ENCODE data around the gene PHLDB3.

Gene PHLDB3

DNA sequence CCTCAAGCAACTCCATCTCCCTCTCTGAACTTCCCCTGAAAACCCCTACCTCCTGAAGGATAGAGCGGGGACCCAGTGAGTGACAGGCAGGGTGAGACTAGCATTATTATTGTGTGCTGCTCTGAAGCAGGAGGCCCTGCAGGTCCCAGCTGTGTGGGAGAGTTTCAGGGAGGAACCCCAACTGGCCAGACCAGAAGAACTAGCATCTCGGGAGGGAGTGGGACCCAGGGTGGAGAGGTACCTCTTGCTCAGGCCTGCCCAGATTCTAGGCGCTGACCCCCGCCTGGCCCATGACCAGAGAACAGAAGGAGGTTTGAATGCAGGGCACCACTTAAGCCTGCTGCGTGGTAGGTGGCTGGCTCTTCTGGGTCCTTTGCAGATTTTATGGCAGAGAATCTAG, 33.5 kb downstream of the PHLDB3 start:
- DNase-seq (ENCODE audit: extremely low read depth in 1 of 2, low read depth in 1 of 2) = no peak

- DNase-seq (ENCODE audit: extremely low read depth in 1 of 2, low read depth in 1 of 2) = peak; percentile 19 to 68
These were observed 34.3 kb downstream of the PHLDB3 start for GRCh38 chr19:43470288-43470687.

DNA sequence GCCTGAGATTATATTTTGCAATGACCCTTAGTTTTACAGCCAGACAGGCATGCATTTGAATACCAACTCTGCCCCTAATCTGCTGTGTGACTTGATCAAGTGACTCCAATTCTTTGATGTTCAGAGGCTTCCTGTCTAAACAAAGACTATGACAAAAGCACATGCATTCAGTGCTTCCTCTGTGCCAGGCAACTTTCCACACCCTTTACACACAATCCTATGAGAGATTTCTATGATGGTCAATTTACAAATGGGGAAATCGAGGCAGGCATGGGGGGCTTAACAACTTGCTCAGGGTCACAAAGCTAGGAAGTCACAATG, 35.4 kb downstream of the PHLDB3 start:
- DNase-seq (ENCODE audit: extremely low read depth in 1 of 2, low read depth in 1 of 2) = no peak

- no peak for DNase-seq (ENCODE audit: extremely low read depth in 1 of 2, low read depth in 1 of 2)
These were observed 36.0 kb downstream of the PHLDB3 start for GRCh38 chr19:43468354-43469159.

DNA sequence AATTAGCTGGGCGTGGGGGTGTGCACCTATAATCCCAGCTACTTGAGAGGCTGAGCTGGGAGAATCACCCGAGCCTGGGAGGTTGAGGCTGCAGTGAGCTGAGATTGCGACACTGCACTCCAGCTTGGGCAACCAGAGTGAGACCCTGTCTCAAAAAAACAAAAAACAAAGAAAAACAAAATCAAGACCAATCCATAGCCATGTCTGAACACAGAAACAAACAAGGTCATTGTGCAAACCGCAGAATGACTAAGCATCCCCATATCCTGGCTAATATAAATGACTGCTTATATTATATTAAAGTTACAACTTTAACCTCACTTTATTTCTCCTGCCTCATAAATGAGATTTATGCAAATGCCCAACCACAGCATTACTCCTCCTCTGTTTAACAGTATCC, 36.8 kb downstream of the PHLDB3 start:
- DNase-seq (ENCODE audit: extremely low read depth in 1 of 2, low read depth in 1 of 2) = no peak

GRCh38 chr19:43467276-43467675, 37.3 kb downstream of the PHLDB3 start:
- DNase-seq (ENCODE audit: extremely low read depth in 1 of 2, low read depth in 1 of 2) = no peak

GRCh38 chr19:43466793-43467192, 37.8 kb downstream of the PHLDB3 start:
- DNase-seq (ENCODE audit: extremely low read depth in 1 of 2, low read depth in 1 of 2) = no peak

DNA sequence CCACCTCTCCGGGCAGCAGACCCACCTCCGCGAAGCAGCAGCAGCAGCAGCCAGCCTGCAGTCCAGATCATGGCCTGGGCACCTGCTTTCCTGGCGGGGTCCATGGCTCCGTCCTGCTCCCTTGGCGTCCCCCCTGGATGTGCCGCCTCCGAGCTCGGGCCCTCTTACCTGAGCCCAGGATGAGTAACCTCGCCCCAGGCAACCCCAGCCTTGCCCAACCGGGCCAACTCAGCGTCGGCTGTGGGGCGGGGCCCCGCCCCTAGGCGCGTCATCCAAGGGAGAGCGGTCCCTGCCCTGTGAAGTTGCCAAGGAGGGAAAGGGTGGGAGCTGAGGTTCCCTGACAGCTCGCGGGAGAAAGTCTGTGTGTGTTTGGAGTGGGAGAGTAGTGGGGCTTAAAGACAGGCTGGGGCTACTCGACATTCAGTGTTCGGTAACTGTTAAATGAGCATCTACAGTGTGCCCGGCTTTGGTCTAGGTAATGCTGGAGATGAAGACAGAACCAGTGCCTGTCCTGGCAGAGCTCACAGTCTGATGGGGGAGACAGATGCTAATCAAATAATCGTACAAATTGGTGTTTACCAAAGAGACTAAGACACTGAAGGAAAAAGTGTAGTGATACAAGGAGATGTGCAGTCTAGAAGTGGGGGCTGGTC, 39.0 kb downstream of the PHLDB3 start, which contains the start of gene LYPD3:
Gene LYPD3, minus strand, starts transcription at position 141 of the 653 bp plus-strand sequence. Its CDS starts 37 bp downstream, at position 104.
- DNase-seq (ENCODE audit: extremely low read depth in 1 of 2, low read depth in 1 of 2) = no peak

- peak in 1 of 2 donors; percentile 63 for DNase-seq (ENCODE audit: extremely low read depth in 1 of 2, low read depth in 1 of 2)
These were observed 40.3 kb downstream of the PHLDB3 start for GRCh38 chr19:43464134-43464775.

DNA sequence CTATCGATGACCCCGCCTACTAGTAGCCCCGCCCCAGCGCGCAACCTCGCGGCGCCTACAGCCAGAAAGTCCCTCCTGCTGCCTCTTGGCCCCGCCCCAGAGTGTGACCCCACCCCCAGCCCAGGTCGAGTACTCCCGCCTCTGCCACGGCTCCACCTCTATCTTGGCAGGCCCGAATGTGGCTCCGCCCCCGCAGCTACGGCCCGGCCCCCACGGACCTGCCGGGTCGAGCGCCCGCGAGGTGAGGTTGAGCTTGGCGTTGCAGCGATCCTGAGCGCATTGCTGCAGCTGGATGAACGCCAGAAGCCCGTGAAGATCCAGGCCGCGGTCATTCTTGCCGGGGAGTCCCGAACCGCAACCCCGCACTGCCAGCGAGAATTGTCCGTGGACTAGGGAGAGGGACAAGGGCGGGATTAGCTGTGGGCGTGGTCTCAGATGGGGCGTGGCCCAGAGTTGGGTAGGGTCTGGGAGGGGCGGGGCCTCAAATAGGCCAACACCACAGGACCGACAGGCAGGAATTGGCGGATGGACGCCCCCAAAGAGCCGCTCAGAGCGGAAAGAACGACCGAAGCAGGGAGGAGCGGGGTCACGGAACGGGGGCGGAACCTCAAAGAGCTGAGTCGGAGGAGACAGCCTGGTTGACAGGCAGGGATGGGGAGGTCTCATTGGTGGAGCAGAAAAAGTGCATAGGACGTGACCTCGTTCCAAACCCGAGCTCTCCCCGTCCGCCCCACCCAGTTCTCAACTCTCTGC, 41.0 kb downstream of the PHLDB3 start:
- DNase-seq (ENCODE audit: extremely low read depth in 1 of 2, low read depth in 1 of 2) = peak; percentile 99

DNA sequence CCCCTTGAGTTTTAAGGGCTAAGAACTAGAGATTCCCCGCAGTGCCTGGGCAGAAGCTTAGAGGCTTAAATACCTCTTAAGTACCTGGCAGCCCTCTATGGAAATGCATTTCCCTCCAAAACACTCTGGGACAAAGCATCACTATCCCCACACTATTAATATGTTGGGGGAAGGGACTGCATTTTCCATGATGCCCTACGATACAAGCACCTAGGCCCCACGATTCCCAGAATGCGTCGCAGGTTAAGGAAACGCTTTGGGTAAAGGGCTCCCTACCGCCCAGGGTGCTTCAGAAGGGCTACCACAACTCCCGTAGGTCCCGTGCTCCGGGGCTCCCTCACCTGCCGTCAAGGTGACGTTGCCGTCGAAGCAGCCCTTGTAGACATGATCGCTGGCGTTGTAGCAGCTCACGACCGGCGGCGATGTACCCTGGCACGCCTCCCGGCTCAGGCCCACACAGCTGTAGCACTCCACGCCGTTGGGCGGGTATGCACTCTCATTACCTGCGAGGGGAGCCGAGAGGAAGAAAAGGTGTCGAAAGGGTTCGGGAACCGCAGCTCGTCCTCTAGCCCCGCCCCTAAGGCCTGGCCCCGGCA, 41.7 kb downstream of the PHLDB3 start:
- no peak for DNase-seq (ENCODE audit: extremely low read depth in 1 of 2, low read depth in 1 of 2)

DNA sequence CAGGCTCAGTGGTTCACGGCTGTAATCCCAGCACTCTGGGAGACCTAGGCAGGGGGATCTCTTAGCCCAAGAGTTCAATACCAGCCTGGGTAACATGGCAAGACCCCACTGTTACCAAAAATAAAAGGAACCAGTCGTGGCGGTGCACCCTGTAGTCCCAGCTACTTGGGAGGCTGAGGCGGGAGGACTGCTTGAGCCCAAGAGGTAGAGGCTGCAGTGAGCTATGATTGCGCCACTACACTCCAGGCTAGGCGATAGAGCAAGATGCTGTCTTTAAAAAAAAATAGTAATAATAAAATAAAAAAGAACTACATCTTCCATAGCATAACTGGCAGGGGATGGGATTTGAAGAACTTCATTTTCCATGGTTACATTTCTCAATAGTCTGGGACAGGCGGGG, 42.2 kb downstream of the PHLDB3 start:
- no peak for DNase-seq (ENCODE audit: extremely low read depth in 1 of 2, low read depth in 1 of 2)

DNA sequence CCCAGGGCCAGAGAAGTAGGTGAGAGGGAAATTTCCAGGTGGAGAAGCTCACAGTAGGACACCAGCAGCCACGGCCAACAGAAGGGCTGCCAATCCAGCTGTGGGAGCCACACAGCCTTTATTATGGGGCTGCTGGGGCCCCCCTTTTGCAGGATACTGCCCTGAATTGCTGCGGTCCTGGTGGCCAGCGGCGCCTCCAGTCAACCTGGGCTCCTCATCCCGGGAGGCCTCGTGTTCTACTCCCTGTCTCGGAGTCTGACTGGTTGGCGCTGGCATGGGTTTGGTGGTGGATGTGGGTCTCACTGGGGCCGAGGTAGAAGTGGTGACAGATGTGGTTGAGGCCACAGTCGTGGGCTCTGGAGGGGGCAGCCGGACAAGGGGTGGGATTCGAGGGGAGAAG, 43.2 kb downstream of the PHLDB3 start:
- DNase-seq (ENCODE audit: extremely low read depth in 1 of 2, low read depth in 1 of 2) = no peak

- DNase-seq (ENCODE audit: extremely low read depth in 1 of 2, low read depth in 1 of 2) = no peak
These were observed 44.1 kb downstream of the PHLDB3 start for GRCh38 chr19:43460362-43461016.

DNA sequence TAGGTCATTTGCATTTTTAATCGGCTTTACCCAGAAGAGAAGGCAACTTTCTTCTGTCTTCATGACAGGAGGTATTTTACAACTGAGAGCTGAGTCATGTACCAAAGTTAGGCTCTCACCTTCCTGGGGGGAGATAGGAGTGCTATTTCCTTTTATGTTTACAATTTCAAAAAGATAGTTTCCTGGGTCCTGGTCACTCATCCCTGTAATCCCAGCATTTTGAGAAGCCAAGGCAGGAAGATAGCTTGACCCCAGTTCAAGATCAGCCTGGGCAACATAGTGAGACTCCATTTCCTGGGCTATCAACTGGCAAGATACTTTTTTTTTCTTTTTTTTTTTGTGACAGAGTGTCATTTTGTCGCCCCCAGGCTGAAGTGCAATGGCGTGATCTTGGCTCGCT, 46.7 kb downstream of the PHLDB3 start:
- DNase-seq (ENCODE audit: extremely low read depth in 1 of 2, low read depth in 1 of 2) = no peak

DNA sequence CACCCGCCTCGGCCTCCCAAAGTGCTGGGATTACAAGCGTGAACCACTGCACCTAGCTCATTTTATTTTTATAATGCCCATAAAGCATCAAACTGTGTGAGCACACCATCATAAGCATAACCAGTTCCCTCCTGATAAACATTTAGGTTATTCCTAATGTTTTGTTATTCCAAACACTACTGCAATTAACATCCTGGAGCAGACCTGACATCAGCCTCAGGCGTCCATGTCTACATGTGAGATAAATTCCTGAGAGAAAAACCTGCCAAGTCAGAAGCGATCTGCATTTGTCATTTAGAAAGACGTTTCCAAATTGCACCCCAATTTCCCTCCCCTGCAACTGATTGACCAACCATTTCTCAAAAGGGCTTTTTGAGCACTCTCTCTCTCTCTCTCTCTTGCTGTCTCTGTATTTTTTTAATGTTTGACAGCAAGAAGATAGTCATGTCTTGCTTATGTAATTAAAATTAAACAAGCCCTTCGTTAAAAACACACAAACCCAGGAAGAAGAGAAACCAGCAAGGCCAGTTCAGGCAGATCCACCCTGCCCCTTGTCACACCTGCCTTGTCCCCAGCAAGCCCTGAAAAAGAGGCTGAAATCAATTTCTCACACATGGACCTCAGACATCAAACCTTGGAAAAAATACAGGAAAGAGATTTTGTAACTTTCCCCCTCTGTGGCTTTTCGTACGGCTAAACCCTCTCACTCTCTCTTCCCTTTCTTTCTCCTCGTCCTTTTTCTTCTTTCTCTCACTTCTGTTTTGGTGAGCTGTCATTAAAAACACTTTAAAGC, 49.0 kb downstream of the PHLDB3 start:
- no peak for DNase-seq (ENCODE audit: extremely low read depth in 1 of 2, low read depth in 1 of 2)

DNA sequence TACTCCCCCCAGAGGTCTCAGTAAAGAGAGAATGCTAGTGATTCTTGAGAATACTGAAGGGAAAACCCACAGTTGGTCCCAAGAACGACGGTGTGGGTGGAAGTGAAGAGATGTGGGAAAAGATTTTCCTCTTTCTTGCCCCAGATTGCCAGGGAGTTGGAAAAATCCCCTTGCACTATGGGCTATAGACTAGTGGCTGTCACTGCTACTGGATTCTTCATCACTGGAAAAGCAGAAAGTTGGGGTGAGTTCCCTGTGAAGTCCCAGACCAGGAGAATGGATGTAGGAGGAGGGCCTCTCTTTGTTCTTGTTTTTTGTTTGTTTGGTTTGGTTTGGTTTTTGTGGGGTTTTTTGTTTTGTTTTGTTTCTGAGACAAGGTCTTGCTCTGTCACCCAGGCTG, 50.5 kb downstream of the PHLDB3 start:
- DNase-seq (ENCODE audit: extremely low read depth in 1 of 2, low read depth in 1 of 2) = no peak

- DNase-seq (ENCODE audit: extremely low read depth in 1 of 2, low read depth in 1 of 2) = no peak
These were observed 52.0 kb downstream of the PHLDB3 start for GRCh38 chr19:43452582-43452981.

- DNase-seq (ENCODE audit: extremely low read depth in 1 of 2, low read depth in 1 of 2) = no peak
These were observed 54.0 kb downstream of the PHLDB3 start for GRCh38 chr19:43450545-43450997.
